SU-DHL-6 (cell line): ENCODE results near the gene ICE1.

Experiments
- H2AFZ ChIP-seq: fragments of 200-600 bp; sonication (generic); 2 replicates; pipeline ENCODE4 v1.6.1; 2014; ENCODE audit warnings: low read depth, mild to moderate bottlenecking, moderate library complexity, mixed read lengths, antibody characterized with exemption, low read length; ENCODE audit not compliant: severe bottlenecking
- H3F3A ChIP-seq: fragments of 200-600 bp; shearing (Covaris generic); 2 replicates; pipeline ENCODE4 v1.6.0; 2016; ENCODE audit warnings: antibody characterized with exemption, mild to moderate bottlenecking; ENCODE audit not compliant: insufficient read depth
- H3K27ac ChIP-seq: fragments of 200-600 bp; sonication (generic); 2 replicates; pipeline ENCODE4 v1.5.1; 2016; ENCODE audit warnings: low read depth, mild to moderate bottlenecking, low read length, moderate library complexity, mixed read lengths
- H3K27me3 ChIP-seq: fragments of 200-600 bp; sonication (generic), shearing (Covaris generic); 2 replicates; pipeline ENCODE4 v1.6.0; 2014; ENCODE audit warnings: mild to moderate bottlenecking, low read length
- H3K36me3 ChIP-seq: fragments of 200-600 bp; sonication (generic); 2 replicates; pipeline ENCODE4 v1.6.1; 2014; ENCODE audit warnings: mild to moderate bottlenecking, low read length, mixed read lengths
- H3K4me2 ChIP-seq: fragments of 300-600, 200-600 bp; shearing (Covaris generic), sonication (generic); 2 replicates; pipeline ENCODE4 v1.6.0; 2014; ENCODE audit warnings: low read length, low read depth, mild to moderate bottlenecking; ENCODE audit not compliant: poor library complexity, severe bottlenecking
- H3K4me3 ChIP-seq: fragments of 200-600 bp; sonication (generic); 2 replicates; pipeline ENCODE4 v1.5.1; 2014; ENCODE audit warnings: antibody characterized with exemption, low read length, mild to moderate bottlenecking, mixed read lengths; ENCODE audit not compliant: insufficient read depth, poor library complexity, severe bottlenecking
- H3K79me2 ChIP-seq: fragments of 200-600 bp; sonication (generic); 2 replicates; pipeline ENCODE4 v1.6.1; 2014; ENCODE audit warnings: mild to moderate bottlenecking, low read length, moderate library complexity; ENCODE audit not compliant: insufficient read depth
- H3K9ac ChIP-seq: fragments of 200-600 bp; sonication (generic); 2 replicates; pipeline ENCODE4 v1.7.0; 2014; ENCODE audit warnings: mild to moderate bottlenecking, low read length
- H3K9me2 ChIP-seq: fragments of 200-600 bp; sonication (generic); replicated peaks from 2 replicates; pipeline ENCODE4 v1.6.1; 2014; ENCODE audit warnings: low read length; ENCODE audit not compliant: insufficient read depth
- H3K9me3 ChIP-seq: fragments of 200-600 bp; sonication (generic); 2 replicates; pipeline ENCODE4 v1.6.1; 2014; ENCODE audit warnings: low read length, mixed read lengths; ENCODE audit not compliant: insufficient read depth
- H4K20me1 ChIP-seq: fragments of 200-600 bp; sonication (generic); 2 replicates; pipeline ENCODE4 v1.6.1; 2014; ENCODE audit warnings: low read depth, mild to moderate bottlenecking, antibody characterized with exemption, low read length, moderate library complexity, mixed read lengths
- CTCF ChIP-seq: fragments of 200-600 bp; sonication (generic); IDR thresholded peaks from one replicate; pipeline ENCODE4 v1.5.1; 2017; ENCODE audit warnings: antibody characterized with exemption, mild to moderate bottlenecking, low read length, moderate library complexity; ENCODE audit not compliant: insufficient read depth, poor library complexity, severe bottlenecking
- EZH2phosphoT487 ChIP-seq: fragments of 200-600 bp; sonication (generic), shearing (Covaris generic); conservative IDR thresholded peaks from 2 replicates; pipeline ENCODE4 v1.6.1; 2018; ENCODE audit warnings: mild to moderate bottlenecking, antibody characterized with exemption, low read length, moderate library complexity, mixed read lengths

The ICE1 gene

DNA sequence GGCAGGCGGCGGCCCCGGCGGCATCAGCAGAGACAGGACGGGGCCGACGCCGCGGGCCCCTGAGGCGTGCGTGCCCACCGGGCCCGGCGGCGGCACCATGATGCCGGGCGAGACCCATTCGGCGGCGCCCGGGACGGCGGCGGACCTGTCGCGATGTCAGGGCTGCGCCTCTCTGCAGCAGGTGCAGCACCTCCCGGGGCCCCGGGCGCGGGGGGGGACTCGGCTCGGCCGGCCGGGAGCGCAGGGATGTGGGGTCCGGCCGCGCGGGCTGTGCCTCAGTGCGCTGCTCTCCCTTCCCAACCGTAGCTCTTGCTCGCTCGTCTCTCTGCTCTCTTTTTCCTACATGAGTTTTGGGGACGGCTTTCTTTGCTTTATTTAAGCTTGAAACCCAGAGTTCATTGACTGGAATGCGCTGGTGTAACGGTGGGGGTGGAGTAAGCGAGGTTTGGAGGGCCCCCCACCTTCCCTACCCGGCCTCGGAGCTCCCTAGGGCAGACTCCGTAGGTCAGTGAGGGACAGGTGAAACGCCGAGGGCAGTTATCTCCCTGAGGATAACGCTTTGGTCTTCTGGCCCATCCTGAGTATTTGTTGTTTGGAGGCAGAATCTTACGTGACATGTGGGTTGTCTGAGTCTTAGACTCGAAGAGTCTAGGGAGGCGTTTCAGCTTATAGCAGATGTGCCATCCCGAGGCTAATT, 490 bp downstream of the ICE1 start:
- Histone ChIP-seq H3K9me2 (no peaks in the 10 kb centered on the region), H3K9me3 (no peaks in the 10 kb centered on the region), H3K4me3 (peak overlapping the region; percentile 66), H2AFZ (peak overlapping the region; percentile 58), H3K79me2 (peaks cover 52% of the 10 kb centered on the region), H4K20me1 (peaks cover 11% of the 10 kb centered on the region; the same call in 1 of the 2 replicates), H3K27ac (peak overlapping the region; percentile 80), H3F3A (peaks cover 5% of the 10 kb centered on the region; the same call in 1 of the 2 replicates), H3K27me3 (no peaks in the 10 kb centered on the region), H3K4me2 (peak overlapping the region; percentile 75), H3K9ac (peak overlapping the region; percentile 84), H3K36me3 (no peaks in the 10 kb centered on the region)
- TF ChIP-seq CTCF (no peak), EZH2phosphoT487 (no peak)

DNA sequence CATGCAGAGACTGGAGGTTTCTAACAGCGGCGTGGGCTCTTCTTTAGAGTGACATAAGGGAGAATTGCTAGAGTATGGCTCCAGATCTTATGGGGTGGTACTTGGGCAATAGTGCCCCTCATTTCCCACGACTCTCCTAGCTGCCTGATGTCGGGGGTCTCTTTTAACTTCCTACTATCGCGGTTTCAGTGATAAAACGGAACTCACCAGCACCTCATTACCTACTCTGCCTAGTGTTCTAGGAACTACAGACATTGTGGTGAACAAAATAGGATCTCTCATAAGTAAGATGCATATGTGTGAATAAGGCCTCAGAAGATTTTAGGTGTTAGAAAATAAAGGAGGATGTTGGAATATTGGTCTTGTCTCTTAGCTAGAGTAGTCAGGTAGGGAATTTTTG, 1.1 kb downstream of the ICE1 start:
- no peaks in the 10 kb centered on the region for H3K9me2 ChIP-seq
- no peaks in the 10 kb centered on the region for H3K27me3 ChIP-seq
- H3F3A ChIP-seq, result peaks cover 5% of the 10 kb centered on the region; the same call in 1 of the 2 replicates
- peak overlapping the region; percentile 66 for H3K4me3 ChIP-seq
- H4K20me1 ChIP-seq, result peaks cover 11% of the 10 kb centered on the region; the same call in 1 of the 2 replicates
- peak overlapping the region; percentile 84 for H3K9ac ChIP-seq
- H3K36me3 ChIP-seq, result no peaks in the 10 kb centered on the region
- H3K9me3 ChIP-seq, result no peaks in the 10 kb centered on the region
- no peak overlapping the region for H2AFZ ChIP-seq
- H3K79me2 ChIP-seq, result peaks cover 58% of the 10 kb centered on the region
- peak overlapping the region; percentile 75 for H3K4me2 ChIP-seq
- TF ChIP-seq EZH2phosphoT487 (no peak), CTCF (no peak)
- no peak overlapping the region for H3K27ac ChIP-seq

- Histone ChIP-seq H3K9ac (no peak overlapping the region), H3K4me3 (no peak overlapping the region), H3K4me2 (peak overlapping the region; percentile 75), H3K79me2 (peaks cover 70% of the 10 kb centered on the region), H3K36me3 (no peaks in the 10 kb centered on the region), H2AFZ (no peak overlapping the region), H3K9me2 (no peaks in the 10 kb centered on the region), H3K27me3 (no peaks in the 10 kb centered on the region), H4K20me1 (peaks cover 11% of the 10 kb centered on the region; the same call in 1 of the 2 replicates), H3K27ac (no peak overlapping the region), H3K9me3 (no peaks in the 10 kb centered on the region), H3F3A (peaks cover 5% of the 10 kb centered on the region; the same call in 1 of the 2 replicates)
- TF ChIP-seq CTCF, result no peak
- no peak for TF ChIP-seq EZH2phosphoT487
Measured at GRCh38 chr5:5424736-5425135, 2.3 kb downstream of the ICE1 start.
